Activated CD8-positive, alpha-beta memory T cell treated with anti-CD3 and anti-CD28 coated beads for 36 hours (primary cell): ENCODE data around the gene CDH16. TPM values are rescaled to one million over a fixed set of nuclear protein-coding genes. Genes with fewer than 3 reads are reported as not detected.

Experiments used
- CTCF ChIA-PET: fragments of 350-600 bp; sonication (Branson Sonifier 250); formaldehyde crosslinking; loops from one replicate; lab custom pipeline; 2021; ENCODE audit warnings: antibody characterized with exemption; lab: Charles Lee
- POLR2A ChIA-PET: fragments of 350-600 bp; sonication (Branson Sonifier 250); formaldehyde crosslinking; loops from one replicate; lab custom pipeline; 2021; ENCODE audit warnings: antibody characterized with exemption; lab: Charles Lee
- total RNA-seq, 2 experiments: library from RNA; stranded (reverse); gene quantifications; one replicate each; pipeline ENCODE4 v1.2.3, GENCODE V29; 2021

Gene CDH16
- total RNA-seq, 2 experiments from 2014 or later, result not detected

DNA sequence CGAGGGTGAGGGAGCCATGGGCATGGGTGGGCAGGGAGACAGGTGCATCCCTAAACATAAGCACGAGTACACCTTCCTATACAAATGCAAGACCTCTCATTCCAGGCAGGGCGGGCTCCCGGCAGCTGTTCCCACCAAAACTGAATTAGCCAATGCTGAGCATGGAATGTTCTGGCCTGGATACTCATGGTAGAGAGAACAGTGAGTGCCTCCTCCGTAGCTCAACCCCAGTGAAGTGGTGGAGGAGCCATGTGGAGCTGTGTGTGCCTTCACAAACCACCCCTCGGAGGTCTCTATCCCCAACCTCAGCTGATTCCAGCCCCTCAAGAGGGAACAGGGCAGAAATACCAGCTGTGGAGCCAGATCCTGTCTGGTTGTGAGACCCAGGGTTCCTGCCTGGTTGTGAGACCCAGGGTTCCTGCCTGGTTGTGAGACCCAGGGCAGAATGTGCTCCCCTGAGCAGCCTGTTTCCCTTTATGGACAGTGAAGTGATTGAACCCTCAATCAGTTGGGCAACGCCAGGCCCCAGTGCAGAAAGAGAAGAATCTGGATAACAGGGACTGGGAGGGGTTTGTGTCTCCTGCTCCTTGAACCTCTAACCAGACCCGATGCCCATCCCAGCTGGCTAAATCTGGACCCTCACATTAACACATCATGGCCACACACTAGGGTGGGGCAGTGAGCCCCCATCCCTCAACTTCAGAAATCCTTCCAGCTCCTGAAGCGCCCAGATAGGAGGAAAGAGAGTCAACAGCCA, 2.4 kb upstream of the CDH16 start:
- CTCF ChIA-PET, result interaction anchor here (1.4 kb wide), 1 partner anchor 11 kb away, joined by 3 read pairs; no protein-coding TSS in a partner anchor
- POLR2A ChIA-PET, result no interaction called here

DNA sequence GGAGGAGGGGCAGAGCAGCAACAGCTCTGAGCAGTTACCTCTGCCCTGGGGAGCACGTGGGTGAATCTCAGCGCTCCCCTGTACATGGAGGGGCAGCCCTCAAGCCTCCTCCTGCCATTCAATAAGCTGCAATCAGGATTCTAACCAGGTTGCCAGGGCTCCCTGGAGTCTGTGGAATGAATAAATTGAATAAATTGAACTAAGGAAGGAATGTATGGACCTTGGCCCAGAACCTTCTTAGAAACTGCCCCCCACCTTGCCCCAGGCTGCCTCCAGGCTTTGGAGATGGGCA, 1.6 kb upstream of the CDH16 start:
- POLR2A ChIA-PET, result no interaction called here
- CTCF ChIA-PET, result interaction anchor here (2.0 kb wide), 1 partner anchor 25 kb away, joined by 8 read pairs; no protein-coding TSS in a partner anchor

DNA sequence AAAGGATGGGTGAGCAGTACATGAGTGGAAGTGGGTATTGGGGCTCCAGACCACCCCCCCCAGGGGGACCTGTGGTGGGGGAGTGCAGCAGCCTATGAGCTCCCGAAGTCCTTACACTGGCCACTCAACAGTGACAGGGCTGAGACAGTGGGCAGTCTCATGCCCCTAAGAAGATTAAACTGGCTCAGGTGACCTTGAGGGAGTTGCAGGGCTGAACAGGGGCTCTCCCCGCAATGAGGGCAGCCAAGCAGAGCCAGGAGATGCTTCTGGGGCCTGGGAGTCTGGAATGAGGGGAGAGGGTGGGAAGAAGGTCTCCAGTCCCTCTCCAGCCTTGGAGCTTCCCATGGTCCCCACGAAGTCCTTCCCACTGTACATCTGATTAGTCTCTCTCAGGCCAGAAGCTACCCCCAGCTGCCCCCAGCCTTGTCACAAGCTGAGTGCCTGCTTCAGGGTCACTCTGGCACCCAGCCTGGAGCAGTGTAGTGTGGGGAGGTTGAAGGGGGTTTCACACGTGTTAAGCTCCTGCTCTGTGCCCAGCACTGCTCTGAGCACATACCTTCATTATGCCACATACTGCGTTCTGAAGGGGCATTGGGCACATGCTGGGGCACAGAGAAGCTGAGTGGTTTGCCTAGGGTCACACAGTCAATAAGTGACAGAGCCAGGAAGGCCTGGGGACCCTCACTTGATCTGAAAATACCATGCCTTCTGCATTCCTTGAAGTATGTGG, 1.0 kb upstream of the CDH16 start:
- ChIA-PET POLR2A (interaction anchor here (0.5 kb wide), 1 partner anchor 52 kb away, joined by 4 read pairs; no protein-coding TSS in a partner anchor), CTCF (interaction anchor here (1.2 to 2.0 kb wide), 2 partner anchors 24 to 53 kb away, joined by 3 to 8 read pairs; no protein-coding TSS in a partner anchor)

DNA sequence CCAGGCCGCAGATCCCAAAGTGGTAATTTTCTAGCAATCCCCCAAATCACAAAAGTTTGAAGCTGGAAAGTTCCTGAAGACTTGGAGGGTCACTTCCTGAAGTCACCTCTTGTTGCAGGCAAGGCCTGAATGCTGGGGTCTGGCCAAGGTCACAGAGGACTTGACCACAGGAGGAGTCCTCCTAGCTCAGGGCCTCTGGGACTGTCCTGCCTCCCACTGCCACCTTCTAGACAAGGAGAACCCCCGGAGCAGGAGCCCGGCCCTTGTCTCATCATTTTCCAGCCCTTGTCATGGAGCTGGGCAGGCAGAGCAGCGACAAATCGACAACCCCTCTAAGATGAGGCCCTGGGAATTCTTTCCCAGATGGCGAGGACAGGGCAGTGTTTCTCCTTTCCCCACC, 330 bp downstream of the CDH16 start:
- POLR2A ChIA-PET, result no interaction called here
- CTCF ChIA-PET, result interaction anchor here (1.0 to 2.0 kb wide), 5 partner anchors 10 to 51 kb away, joined by 3 to 8 read pairs (median 3); no protein-coding TSS in a partner anchor

DNA sequence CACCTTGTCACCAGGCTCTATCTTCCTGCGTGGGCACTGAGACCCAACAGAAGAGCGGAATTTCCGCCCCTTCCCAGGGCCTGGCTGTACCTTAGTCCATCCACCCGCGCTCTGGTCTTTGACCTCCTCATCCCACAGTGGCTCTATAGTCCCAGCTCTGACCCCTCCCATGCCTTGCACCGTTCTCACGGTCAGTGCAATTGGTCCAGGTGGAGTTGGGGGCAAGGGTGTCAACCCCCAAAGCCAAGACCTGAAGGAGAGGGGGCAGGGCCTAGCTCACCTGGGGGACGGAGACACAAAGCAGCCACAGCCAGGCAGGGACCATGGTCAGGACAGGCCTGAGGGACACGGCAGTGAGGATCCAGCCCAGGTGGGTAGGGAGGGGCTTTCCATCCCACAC, 944 bp downstream of the CDH16 start:
- ChIA-PET CTCF (interaction anchor here (1.2 kb wide), 1 partner anchor 11 kb away, joined by 3 read pairs; no protein-coding TSS in a partner anchor), POLR2A (no interaction called here)

DNA sequence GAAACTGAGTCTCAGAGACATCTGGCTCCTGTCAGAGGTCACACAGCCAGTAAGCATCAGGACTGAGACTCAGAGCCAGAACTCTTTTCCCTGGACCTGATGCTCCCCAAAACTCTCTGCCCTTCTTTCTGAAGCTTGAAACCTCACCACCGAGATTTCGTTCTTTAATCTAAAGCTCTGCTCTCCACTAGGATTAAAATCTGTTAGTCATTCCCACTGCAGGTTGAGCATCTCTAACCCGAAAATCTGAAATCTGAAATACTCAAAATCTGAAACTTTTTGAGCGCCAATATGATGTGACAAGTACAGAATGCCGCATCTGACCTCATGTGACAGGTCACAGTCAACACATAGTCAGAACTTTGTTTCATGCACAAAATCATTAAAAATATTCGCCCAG, 2.2 kb downstream of the CDH16 start:
- ChIA-PET POLR2A (no interaction called here), CTCF (no interaction called here)

DNA sequence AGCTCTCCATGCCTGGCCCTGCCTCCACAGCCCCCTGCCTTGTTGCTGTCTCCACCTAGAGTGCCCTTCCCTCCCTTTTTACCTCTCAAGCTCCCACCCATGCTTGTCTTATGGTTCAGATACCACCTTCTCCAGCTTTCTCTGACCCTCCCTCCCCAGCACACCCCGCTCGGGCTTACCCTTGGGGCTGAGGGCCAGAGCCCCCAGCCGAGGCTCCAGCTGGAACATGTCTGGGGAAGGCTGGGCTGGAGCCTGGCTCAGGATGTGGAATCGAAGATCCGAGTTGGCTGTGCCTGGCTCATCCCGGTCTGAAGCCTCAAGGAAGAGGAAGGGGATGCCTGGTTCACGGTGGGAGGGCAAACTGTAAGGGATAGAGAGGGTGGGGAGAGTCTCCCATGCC, 3.6 kb downstream of the CDH16 start:
- POLR2A ChIA-PET, result no interaction called here
- CTCF ChIA-PET, result no interaction called here

DNA sequence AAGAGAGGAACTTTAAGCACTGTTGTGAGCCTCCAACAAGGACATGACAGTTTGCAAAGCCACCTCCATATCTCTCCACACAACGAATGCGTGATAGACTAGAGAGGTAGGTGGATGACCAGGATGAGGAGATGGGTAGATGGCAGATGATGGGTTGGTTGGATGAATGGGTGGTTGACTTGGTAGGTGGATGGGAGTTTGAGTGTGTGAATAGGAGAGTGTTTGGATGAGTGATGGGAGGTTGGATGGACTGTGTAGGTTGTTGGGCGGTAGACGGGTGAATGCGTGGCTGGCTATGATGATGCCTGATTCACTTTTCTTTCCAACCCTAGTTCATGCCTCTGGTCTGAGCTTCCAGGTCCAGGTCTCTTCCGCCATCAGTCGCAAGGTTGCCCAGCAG, 4.1 kb downstream of the CDH16 start:
- ChIA-PET POLR2A (no interaction called here), CTCF (no interaction called here)

DNA sequence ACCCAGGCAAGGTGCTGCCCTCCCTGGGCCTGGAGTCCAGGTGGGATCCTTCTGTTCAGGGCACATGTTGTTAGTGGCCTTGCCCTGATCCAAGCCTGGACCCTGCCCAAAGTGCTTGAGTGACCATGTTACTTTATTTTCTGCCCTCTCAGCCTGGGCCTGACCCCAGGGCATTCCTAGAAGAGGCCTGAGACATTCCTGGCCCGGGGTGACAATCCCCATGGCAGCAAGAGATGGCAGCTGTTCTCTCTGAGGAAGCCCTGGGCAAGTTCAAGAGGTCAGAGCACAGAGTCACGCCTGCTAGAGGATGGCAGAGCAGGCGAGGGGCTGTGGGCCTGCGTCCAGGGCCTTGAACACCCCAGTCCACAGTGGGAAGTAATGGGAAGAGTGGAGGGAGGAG, 5.0 kb downstream of the CDH16 start:
- CTCF ChIA-PET, result no interaction called here
- POLR2A ChIA-PET, result no interaction called here

DNA sequence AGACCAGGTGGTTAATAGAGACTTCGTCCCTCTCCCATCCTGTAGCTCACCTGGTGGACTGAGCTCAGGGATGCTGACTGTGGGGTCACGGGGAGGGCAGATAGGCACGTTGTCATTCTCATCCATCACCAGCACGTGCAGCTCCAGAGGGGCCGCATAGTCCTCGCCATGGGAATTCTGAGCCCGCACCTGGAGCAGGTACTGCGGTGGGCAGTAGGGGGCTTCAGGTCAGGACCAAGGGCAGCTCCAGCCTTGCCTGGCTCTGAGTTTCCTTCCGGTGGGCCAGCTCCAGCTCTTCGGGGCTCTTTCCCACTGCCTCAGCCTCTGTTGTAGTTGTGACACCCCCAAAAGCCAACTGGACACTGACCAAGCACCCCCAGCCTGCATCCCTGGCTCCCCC, 5.6 kb downstream of the CDH16 start:
- ChIA-PET CTCF (interaction anchor here (1.0 to 1.3 kb wide), 2 partner anchors 21 to 45 kb away, joined by 3 read pairs; partner anchors contain the start of gene CIAO2B), POLR2A (no interaction called here)

DNA sequence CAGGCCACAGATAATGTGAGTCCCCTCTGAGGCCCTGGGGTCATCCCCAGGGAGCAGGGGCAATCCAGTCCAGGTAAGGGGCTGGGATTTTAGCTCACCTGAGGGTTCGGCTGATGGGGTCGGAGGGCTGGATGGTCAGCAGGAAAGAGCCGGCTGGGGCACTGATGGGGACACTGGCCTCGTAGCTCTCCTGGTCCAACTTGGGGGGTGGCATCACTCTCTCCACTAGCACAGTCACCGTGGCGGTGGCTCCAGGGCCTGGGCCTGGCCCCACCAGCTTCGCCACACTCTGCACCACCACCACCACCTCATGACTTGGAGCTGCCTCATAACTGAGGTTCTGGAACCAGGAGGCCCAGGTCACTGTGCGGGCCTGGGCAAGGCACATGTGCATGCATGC, 6.9 kb downstream of the CDH16 start:
- POLR2A ChIA-PET, result no interaction called here
- CTCF ChIA-PET, result interaction anchor here (0.9 to 1.3 kb wide), 3 partner anchors 17 to 44 kb away, joined by 3 read pairs; no protein-coding TSS in a partner anchor

DNA sequence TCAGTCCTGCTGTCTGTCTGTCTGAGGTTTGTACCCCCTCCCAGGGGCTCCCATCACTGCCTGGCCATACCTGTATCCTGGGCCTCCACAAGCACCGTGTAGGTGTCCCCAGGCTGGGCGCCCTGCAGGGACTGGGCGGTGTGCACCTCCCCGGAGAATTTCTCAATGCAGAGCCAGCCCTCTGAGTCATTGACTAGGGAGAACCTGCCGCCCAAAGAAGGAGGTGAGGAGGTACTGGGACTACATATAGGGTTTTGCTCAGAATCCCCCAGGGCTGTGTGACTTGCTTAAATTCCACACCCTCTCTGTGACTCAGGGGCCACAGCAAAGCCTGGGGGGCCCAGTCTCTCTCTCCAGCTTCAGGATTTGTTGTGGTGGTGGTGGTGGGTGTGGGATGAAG, 7.6 kb downstream of the CDH16 start:
- CTCF ChIA-PET, result interaction anchor here (1.1 to 1.5 kb wide), 3 partner anchors 11 to 18 kb away, joined by 3 read pairs; no protein-coding TSS in a partner anchor
- POLR2A ChIA-PET, result no interaction called here

DNA sequence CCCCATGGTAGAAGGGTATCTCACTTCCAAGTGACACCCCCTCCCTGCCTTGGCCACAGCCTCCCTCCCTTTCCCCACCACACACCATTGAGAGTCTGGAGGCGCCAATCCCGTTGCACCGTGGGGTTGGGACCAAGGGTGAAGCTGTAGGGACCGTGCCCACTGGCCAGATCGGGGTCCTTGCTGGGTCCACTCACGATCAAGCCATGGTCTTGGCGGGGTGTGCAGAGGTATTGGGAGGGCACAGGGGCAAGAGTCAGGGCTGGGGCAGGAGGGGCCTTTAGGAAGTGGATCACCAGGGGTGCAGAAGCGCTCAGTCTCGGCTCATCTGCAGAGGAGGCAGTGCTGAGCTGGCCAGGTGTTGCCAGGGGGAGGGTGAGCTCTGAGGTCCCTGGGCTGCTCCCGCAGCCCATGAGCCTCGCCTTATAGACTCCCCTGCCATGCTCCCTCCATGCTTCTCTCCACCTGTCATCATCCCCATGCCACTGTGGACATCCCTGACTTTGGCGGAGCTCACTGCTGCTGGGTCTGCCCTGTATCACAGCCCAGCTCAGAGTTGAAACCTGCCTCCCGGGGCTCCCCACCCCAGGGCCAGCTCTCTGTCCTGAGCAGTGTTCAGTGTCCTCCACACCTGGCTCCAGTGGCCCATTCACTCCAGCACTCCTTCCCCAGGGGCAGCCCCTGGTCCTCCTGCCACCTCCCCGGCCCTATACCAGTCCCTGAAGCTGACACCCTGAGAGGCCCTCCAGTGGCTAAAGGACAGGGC, 8.3 kb downstream of the CDH16 start:
- ChIA-PET POLR2A (no interaction called here), CTCF (interaction anchor here (1.0 to 2.2 kb wide), 5 partner anchors 10 to 42 kb away, joined by 3 to 8 read pairs (median 3); no protein-coding TSS in a partner anchor)

DNA sequence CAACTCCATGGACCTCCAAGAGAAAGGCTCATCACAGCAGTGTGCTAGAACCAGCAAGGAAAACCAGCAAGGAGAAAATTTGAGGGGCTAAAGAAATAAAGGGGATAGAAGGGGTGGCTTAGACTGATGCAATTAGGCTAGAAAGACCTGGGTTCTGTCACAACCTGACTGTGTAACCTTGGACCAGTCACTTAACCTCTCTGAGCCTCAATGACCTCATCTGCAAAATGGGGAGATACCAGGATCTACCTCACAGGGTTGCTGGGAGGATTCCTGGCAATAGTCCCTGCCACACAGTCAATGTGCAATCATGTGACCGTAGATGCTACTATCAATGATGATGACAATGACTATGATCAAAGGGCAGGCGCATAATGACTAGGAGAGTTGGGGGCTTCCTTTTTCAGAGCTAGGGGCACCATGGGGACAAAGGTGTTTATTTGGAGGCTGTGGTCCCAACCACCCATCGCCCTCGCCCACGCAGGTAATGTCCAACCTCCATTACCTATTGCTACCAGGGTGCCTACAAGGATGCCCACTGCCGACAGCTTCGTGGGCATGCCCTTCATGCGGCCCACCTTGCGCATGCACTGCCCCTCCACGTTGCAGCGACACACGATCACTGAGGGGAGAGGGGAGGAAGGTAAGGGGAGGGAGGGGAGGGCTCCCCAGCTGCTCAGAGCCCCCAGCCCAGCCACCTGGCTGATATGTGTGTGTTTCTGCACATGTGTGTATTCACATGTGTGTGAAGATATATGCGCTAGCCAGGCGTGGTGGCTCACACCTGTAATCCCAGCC, 9.7 kb downstream of the CDH16 start:
- ChIA-PET CTCF (interaction anchor here (1.5 to 2.2 kb wide), 2 partner anchors 13 to 41 kb away, joined by 7 to 8 read pairs; no protein-coding TSS in a partner anchor), POLR2A (no interaction called here)

DNA sequence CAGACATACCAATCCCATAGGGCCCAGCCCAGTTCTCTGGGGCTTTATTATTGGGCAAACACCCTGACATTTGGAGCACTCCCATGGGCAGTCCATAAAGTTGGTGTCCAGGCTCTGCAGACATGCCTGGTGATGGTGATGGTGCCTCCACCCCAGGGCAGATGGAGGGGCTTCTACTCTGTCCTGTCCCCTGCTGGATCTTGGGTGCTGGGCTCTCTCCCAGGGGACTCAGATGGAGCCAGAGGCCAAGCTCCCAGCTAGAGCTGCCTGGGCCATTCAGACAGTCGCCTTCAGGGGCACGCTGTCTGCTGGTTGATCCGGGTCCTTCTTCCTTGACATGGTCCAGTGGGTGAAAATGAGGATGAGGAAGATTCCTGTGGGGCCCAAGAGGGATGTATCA, 10.6 kb downstream of the CDH16 start:
- POLR2A ChIA-PET, result no interaction called here
- CTCF ChIA-PET, result interaction anchor here (1.8 kb wide), 1 partner anchor 13 kb away, joined by 4 read pairs; no protein-coding TSS in a partner anchor

DNA sequence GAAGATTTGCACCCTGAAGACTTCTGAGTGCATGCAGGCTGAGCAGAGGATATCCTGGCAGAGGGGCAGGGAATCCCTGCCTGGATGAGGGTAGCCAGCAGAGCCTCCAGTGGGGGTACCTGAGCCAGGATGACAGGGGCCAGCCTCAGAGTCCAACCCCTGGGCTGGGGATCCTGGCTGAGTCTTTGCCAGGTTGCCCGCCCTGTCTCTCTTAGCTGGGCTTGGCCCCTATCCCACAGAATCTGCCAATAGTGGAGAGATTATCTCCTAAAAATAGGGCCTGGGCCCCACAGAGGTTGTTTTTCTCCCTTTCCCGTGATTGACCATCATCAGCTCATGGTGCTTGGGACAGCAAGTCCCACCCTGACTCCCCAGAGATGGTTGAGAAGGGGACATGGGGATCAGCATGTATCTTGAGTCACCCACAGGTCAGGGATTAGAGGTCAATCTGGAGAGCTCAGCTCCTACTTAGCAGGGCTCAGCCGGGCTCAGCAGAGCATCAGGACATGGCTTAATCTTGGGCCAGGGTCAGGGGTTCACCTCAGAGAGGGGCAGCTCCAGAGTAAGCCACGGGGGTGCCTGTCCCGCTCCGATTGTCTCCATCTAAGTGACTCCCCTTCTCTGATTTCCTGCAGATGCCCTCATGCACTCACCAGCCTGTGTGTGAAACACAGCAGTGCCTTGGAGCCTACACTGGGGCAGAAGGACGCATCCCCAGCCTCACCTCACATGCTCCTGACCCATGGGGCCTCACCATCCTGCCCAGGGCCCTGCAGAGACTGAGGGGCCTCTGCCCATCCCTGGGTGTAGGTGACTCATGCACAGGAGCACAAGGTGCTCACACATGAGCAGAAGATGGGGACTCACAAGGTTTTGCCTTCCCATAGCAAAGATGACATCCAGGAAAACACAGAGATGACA, 11.5 kb downstream of the CDH16 start:
- ChIA-PET POLR2A (no interaction called here), CTCF (interaction anchor here (1.4 to 1.8 kb wide), 3 partner anchors 12 to 15 kb away, joined by 3 to 5 read pairs (median 4); partner anchors contain the start of gene CDH16)
